Motor neuron (in vitro differentiated cells): Measurements from ENCODE around the gene CROCC2. TPM values are rescaled to one million over a fixed set of nuclear protein-coding genes. Genes with fewer than 3 reads are reported as not detected.

Source experiments
- ATAC-seq, 8 experiments: fragments of 200-7000 bp; cut with Tn5 transposase; replicated peaks in 6 of 8; 2 replicates each; pipeline ENCODE4 v1.8.0; 2021; ENCODE audit warnings: mild to moderate bottlenecking in 8 of 8, moderate library complexity in 8 of 8
- H3K27ac ChIP-seq, 2 donors: fragments of 250-450 bp; sonication (Bioruptor Pico); 2 replicates each; pipeline ENCODE4 v1.9.0; 2021; ENCODE audit warnings: antibody characterized with exemption in 2 of 2, mild to moderate bottlenecking in 2 of 2, moderate library complexity in 1 of 2
- H3K4me1 ChIP-seq, 2 donors: fragments of 250-450 bp; sonication (Bioruptor Pico); replicated peaks in 1 of 2; 2 replicates each; pipeline ENCODE4 v1.6.1; 2021; ENCODE audit warnings: antibody characterized with exemption in 2 of 2, mild to moderate bottlenecking in 2 of 2, moderate library complexity in 1 of 2
- H3K4me3 ChIP-seq, 5 donors: fragments of 250-450 bp; sonication (Bioruptor Pico); 2 replicates each; pipeline ENCODE4 v1.9.0; 2021; ENCODE audit warnings: antibody characterized with exemption in 5 of 5, mild to moderate bottlenecking in 5 of 5, moderate library complexity in 4 of 5
- WGBS, 10 experiments: fragments of 450-650 bp; shearing (Covaris generic); methylation state at CpG; one replicate each; pipeline ENCODE4 v1.0.0; 2022; 5-methylcytosine and 5-hydroxymethylcytosine counted together
- in situ Hi-C, 9 experiments: fragments of 400-800 bp; cut with MboI; loops; one replicate each; pipeline ENCODE4 v1.15.0; 2021; ENCODE audit warnings: low sequenced_read_pairs in 9 of 9, low pct_unique_long_range_greater_than_20kb in 2 of 9; ENCODE audit not compliant: unreplicated experiment in 9 of 9
- total RNA-seq, 8 experiments: library from RNA; unstranded; fragments of 300-600 nt; gene quantifications; 2 replicates each; pipeline versions ENCODE4 v1.2.3 to v1.2.4, GENCODE V29; 2022

The CROCC2 gene
- total RNA-seq, 8 experiments from 2014 or later = 0.29 to 3.4 (median 0.64) TPM; not detected in 2

DNA sequence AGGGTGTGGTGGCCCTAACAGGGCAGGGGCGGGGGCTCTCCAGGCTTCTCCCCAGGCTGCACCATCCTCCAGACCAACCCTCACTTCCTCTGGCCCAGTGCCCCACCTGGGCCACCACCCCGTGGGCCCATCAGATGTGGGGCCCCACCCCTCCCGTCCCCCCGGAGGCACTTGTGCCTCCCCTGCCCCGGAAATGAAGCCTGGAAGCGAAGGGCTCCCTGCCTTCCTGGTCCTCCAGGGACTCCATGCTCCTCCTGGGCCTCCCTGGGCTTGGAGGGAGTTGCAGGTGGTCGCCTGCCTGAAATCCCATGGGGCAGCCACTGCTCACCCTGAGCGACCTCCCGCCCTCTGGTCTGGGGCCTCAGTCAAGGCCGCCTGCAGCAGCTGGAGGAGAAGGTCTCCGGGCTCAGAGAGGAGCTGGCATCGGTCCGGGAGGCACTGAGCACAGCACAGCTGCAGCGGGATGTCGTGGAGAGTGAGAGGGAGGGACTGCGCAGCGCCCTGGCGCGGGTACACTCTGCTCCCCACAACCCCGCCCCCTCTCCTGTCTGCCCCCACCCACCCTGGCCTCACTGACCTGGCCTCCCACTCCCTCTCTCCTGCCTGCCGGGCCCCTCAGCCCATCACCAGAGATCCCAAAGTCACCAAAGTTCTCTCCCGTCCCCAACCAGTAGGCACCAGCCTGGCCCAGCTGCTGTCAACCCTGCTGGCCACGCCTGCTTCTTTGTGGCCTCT, 28.0 kb downstream of the CROCC2 start:
- 70 to 83% methylated on average over 1 to 3 of the region's 23 CpGs; no CpG with 5 or more reads in 8 of the 10 experiments for WGBS, 10 experiments
- ATAC-seq = peak in 2 of 8 experiments; percentile 13 to 15

DNA sequence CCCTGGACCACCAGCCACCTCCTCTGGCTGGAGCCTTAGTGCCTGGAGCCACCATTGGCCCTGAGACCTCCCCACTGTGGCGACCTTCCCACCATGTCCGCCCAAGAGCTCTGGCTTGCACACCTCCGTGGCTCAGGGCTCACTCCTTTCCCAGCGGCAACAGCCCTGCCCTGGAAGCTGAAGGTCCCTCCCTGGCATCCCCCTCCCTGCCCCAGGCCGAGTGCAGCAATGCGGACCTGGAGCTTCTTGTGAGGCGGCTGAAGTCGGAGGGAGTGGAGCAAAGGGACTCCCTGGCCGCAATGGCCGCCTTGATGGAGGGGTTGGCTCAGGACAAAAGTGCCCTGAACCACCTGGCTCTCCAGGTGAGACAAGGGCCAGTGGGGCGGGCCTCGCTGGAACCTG, 28.6 kb downstream of the CROCC2 start:
- in situ Hi-C loops = no loop called here
- Histone ChIP-seq H3K27ac (no peak overlapping the region), H3K4me1 (peaks cover 0 to 3% of the 10 kb centered on the region in 2 donors), H3K4me3 (no peak overlapping the region)
- WGBS, 10 experiments = 83 to 96% (median 85%) methylated on average over 1 to 5 of the region's 12 CpGs; no CpG with 5 or more reads in 7 of the 10 experiments
- ATAC-seq = peak in 1 of 8 experiments; percentile 3

More for the DNA sequence above, 28.0 kb downstream of the CROCC2 start:
- Histone ChIP-seq H3K27ac (no peak overlapping the region), H3K4me1 (peaks cover 0 to 3% of the 10 kb centered on the region in 2 donors), H3K4me3 (no peak overlapping the region)
- in situ Hi-C loops = no loop called here

DNA sequence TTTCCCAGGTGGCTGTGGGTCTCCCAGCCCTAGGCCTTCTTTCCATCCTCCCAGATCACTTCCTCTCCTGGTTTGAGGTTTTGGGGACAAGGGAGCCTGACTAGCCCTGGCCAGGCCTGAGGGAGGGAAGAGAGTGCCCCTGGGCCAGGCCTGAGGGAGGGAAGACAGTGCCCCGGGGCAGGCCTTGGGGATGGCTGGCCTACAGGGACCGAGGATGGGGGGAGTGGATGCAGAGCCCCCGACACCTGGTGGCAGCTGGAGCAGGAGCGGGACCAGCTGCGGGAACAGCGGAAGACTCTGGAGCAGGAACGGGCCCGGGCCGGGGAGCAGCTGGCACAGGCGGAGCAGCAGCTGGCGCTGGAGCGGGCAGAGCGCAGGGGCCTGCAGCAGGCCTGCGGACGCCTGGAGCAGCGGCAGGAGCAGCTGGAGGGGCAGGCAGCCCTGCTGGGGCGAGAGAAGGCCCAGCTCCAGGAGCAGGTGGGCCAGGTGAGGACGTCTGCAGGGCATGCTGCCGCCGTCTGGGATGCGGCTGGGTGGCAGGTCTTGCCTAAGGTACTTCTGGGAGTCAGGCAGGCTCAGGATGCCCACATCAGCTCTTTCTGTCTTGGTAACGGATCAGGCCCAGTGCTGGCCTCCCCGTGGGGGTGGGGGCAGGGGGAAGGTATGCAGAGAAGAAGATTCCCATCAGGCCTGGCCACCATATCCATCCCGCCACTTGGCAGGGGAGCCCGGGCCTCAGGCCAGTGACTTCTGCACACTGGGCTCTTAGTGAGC, 29.2 kb downstream of the CROCC2 start:
- Histone ChIP-seq H3K4me3 (no peak overlapping the region), H3K4me1 (peaks cover 0 to 3% of the 10 kb centered on the region in 2 donors), H3K27ac (no peak overlapping the region)
- no peak for ATAC-seq
- in situ Hi-C loops = no loop called here
- WGBS, 10 experiments = 63 to 94% (median 79%) methylated on average over 2 to 14 of the region's 25 CpGs; no CpG with 5 or more reads in 4 of the 10 experiments

DNA sequence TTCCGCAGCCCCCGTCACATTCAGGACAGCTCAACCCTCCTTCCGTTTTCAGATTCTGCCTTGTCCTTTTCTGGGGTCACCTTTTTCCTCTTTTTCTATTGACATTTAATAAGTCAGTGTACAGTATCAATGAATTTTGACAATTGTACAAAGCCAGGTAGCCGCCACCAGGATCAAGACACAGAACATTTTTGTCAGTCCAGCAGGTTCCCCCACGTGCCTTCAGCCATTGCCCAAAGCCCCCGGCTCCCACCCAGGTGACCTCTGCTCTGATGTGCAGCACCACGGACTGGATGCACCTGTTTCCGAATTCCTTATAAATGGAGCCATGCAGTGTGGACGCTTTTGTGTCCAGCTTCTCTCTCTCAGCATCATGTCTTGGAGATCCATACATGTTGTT, 30.0 kb downstream of the CROCC2 start:
- Histone ChIP-seq H3K27ac (no peak overlapping the region), H3K4me3 (no peak overlapping the region), H3K4me1 (no peaks in the 10 kb centered on the region)
- no peak for ATAC-seq
- WGBS, 10 experiments = 50 to 100% (median 71%) methylated on average over 1 to 9 of the region's 9 CpGs; no CpG with 5 or more reads in 1 of the 10 experiments
- in situ Hi-C loops = no loop called here

DNA sequence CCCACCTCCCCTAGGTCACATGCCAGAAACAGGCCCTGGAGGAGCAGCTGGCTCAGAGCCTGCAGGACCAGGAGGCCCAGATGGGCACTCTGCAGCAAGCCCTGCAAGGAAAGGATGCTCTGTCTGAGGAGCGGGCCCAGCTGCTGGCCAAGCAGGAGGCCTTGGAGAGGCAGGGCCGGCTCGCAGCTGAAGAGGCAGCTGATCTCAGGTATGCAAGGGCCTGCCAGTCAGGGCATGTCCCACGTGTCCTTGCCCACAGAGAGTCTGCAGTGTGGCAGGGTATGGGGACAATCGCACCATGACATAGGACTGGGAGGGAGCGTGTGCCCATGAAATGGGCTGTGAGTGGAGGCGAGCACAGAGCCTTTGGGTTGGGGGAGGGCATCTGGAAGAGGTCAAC, 39.9 kb downstream of the CROCC2 start:
- peak in 2 of 8 experiments; percentile 18 to 27 for ATAC-seq
- in situ Hi-C loops = no loop called here
- Histone ChIP-seq H3K27ac (no peak overlapping the region), H3K4me1 (no peaks in the 10 kb centered on the region), H3K4me3 (no peak overlapping the region)
- 20 to 80% (median 60%) methylated on average over 1 of the region's 7 CpGs; no CpG with 5 or more reads in 7 of the 10 experiments for WGBS, 10 experiments

DNA sequence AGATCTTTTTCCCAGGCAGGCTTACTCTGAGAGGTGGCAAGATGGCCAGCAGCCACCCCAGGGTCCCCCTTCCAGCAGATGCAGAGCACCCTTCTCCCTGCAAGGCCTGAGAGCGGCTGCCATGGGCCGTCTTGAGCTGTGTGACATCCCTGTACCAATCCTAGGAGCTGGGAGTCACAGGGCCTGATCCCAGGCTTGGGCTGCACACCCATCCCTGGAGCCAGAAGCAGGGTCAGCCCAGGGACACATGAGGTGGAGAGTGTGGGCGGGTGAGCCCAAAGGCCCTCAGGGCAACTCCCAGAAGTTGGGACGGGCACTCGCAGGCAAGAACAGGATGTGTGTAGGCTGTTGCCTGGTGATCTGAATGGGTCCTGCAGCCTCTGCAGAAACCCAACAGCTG, 40.5 kb downstream of the CROCC2 start:
- Histone ChIP-seq H3K4me3 (no peak overlapping the region), H3K4me1 (no peaks in the 10 kb centered on the region), H3K27ac (no peak overlapping the region)
- WGBS, 10 experiments = 40 to 90% (median 74%) methylated on average over 1 to 3 of the region's 5 CpGs; no CpG with 5 or more reads in 6 of the 10 experiments
- ATAC-seq = peak in 3 of 8 experiments; percentile 97 to 99 (median 99)
- in situ Hi-C loops = no loop called here

DNA sequence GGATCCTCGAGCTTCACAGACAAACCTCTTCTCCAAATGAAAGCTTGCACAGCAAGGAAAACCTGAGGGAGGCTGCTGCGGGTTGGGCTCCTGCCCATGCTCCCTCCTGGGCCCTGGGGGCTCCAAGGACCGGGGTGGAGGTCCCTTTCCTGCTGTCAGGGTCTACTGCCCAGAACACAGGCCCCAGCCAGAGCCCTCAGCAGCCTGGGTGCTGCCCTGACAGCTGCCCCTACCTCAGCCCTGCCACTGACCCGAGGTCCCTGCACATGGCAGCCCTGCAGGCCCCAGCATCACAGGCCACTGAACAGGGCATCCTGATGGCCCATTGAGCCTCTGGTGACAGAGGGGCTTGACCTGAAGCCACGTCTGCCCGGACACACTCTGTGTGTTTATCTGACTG, 41.0 kb downstream of the CROCC2 start:
- Histone ChIP-seq H3K4me1 (no peaks in the 10 kb centered on the region), H3K27ac (no peak overlapping the region), H3K4me3 (no peak overlapping the region)
- in situ Hi-C loops = no loop called here
- WGBS, 10 experiments = 17 to 100% (median 78%) methylated on average over 1 to 2 of the region's 6 CpGs; no CpG with 5 or more reads in 6 of the 10 experiments
- no peak for ATAC-seq

DNA sequence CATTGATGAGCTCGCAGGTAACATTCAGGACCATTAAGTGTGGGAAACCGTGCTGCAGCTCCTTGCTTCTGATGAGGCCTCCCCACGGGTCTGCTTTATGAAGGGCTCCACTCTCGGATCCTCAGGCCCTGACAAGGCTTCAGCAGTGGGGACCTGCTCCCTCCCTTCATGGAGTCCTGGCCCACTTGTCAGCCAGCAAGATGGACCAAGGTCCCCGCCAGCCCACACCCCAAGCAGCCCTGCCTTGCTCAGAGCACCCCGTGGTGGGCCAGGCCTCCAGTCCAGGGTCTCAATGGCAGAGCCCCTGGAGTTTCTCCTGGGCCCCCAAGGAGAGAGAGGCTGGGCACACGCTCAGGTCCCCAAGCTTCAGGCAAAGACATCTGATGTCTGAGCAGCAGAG, 41.5 kb downstream of the CROCC2 start:
- in situ Hi-C loops = no loop called here
- Histone ChIP-seq H3K4me1 (no peaks in the 10 kb centered on the region), H3K4me3 (no peak overlapping the region), H3K27ac (no peak overlapping the region)
- WGBS, 10 experiments = 33 to 80% (median 75%) methylated on average over 1 to 2 of the region's 7 CpGs; no CpG with 5 or more reads in 7 of the 10 experiments
- no peak for ATAC-seq

DNA sequence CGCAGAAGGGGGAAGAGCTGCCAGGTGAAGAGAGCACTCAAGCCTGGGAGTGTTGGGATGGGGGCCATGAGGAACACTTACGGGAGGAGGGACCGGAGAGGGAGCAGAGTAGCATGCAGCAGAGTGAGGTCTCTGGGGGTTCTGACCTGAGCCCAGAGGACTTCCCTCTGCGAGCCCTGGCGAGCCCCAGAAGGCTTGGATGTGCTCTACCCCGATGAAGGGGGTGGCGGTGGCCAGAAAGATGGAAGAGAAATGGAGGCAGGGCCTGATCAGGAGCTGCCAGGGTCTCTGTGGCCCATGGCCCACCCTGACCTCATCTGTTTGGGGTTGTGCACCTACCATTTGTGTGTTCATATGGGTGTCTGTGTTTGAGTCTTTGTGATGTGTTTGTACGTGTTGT, 42.0 kb downstream of the CROCC2 start:
- Histone ChIP-seq H3K27ac (no peak overlapping the region), H3K4me3 (no peak overlapping the region), H3K4me1 (no peaks in the 10 kb centered on the region)
- no peak for ATAC-seq
- 75 to 100% (median 90%) methylated on average over 1 to 3 of the region's 8 CpGs; no CpG with 5 or more reads in 4 of the 10 experiments for WGBS, 10 experiments
- in situ Hi-C loops = no loop called here

DNA sequence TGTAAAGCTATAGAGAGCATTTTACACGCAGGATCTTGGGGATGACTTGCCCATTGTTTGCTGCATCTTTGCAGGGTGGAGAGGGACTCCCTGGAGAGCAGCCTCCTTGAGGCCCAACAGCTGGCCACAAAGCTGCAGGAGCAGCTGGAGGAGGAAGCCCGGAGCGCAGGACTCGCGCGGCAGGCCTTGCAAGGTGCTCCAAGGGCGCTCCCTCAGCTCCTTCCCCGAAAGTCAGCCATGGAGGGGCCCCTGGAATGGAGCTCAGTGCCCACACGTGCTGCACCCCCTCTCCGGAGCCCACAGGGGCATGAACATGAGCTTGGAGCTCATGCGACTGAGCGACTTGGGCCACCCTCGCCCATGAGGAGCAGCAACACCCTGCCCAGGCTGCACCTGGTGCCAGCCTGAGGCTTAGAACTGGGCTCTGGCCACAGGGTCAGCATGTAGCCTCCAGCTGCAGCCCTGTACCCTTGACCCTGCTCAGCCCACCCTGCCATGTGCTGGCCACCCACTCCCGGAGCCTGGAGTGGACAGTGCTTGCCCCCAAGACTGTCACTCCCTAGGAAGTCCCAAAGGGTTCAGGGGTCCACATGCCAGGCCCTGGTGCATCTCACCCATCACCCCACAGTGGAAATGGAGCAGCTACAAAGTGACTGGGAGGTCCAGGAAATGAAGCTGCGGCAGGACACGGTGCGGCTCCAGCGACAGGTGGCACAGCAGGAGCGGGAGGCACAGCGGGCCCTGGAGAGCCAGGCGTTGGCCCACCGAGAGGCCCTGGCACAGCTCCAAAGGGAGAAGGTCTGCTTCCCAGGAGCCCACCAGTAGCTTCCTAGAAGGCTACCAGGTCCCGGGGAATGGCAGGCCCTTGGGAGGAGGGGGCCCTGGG, 43.0 kb downstream of the CROCC2 start:
- 33 to 72% (median 60%) methylated on average over 1 to 11 of the region's 23 CpGs; no CpG with 5 or more reads in 4 of the 10 experiments for WGBS, 10 experiments
- in situ Hi-C loops = no loop called here
- peaks cover 0 to 9% of the 10 kb centered on the region in 2 donors for H3K4me1 ChIP-seq
- no peak overlapping the region for H3K27ac ChIP-seq
- no peak overlapping the region for H3K4me3 ChIP-seq
- no peak for ATAC-seq

DNA sequence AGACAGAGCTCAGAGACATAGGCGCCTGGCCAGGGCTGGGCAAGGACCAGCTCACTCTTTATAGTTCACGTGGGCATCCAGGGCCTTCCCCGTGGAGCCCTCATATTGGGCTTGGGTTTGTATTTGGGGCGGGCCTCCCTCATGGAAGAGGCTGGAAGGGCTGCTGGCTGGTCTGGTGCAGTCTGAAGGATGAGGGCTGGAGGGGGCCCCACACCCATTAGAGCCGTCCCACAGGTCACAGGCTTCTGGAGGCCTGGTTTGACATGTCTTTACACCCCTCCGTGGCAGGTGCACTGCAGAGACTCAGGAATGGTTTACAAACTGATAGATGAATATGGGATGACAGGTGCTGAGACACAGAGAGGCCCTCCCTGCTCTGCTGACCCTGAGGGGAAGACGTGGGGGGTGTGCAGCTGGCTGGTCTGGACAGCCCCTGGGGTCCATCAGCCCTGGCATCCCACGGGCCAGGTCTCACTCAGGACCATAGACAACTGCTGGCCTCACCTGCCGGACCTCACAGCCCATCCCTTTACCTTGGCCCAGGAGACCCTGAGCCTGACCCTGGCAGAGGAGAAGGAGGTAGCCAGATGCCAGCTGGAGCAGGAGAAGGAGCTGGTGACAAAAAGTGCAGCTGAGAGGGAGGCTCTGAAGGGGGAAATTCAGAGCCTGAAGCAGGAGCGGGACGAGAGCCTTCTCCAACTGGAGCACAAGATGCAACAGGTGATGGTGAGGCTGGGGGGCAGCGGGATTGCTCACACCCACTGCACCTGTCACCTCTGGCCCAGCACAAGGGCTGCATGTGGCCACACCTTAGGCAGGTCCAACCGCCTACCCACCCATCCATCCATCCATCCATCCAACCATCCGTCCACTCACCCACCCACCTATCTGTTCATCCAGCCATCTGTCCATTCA, 43.9 kb downstream of the CROCC2 start:
- no peak overlapping the region for H3K27ac ChIP-seq
- 50 to 100% (median 83%) methylated on average over 1 to 4 of the region's 14 CpGs; no CpG with 5 or more reads in 4 of the 10 experiments for WGBS, 10 experiments
- no peak overlapping the region for H3K4me3 ChIP-seq
- ATAC-seq = no peak
- H3K4me1 ChIP-seq = peaks cover 0 to 18% of the 10 kb centered on the region in 2 donors
- in situ Hi-C loops = no loop called here
